HG02610 (cell line): Measurements from ENCODE around the gene DECR2.
"Not testable (repeated sequence)": the region's sequence is repeated elsewhere in the genome, so short reads cannot be mapped to it uniquely, and the experiment has no call there.

ENCODE experiments used
- ATAC-seq: cut with Tn5 transposase; IDR thresholded peaks from one replicate; pipeline ENCODE4 v1.9.1; 2021; ENCODE audit warnings: mild to moderate bottlenecking, moderate library complexity; ENCODE audit not compliant: unreplicated experiment

The DECR2 gene

DNA sequence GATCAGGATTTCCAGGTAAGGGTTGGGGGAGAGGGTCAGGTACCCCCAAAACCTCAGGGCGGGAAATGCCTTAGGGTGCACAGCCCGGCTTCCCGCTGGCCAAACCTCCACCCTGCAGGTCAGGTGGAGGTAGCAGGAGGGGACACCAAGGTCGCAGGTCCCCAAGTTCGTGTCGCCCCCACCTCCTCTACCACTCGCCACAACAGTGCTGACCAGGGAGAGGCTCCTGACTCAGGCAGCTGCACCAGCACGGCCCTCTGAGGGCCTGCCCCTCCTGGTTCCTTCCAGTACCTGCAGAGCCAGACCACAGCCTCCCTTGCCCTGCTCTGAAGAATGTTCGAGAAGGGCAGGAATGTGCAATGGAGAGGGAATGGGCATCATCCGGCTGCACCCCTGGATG, 35.2 kb upstream of the DECR2 start:
- no peak for ATAC-seq

DNA sequence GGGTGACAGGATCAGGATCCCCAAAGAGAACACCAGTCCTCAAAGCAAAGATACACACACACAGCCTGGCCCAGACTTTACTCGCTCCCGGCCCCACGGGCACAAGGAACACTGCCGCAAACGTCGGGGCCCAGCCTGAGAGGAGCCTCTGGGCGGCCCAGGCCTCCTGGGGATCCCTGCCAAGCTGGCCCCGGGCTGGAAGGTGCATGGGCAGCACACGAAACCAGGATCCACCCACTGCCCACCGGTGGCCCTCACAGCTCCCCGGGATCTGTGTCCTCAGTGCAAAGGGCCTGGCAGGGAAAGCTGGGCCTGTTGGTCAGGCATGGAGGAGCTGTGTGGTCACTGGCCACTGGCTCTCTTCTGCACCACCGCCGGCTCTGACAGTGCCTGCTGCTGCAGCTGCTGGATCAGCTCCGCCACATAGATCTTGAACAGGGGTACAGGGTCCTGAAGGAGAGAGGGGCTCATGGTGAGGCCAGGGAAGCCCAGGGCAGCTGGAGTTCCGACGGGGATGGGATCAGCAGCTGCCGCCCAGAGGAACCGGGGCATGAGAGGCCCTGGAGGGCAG, 34.3 kb upstream of the DECR2 start:
- ATAC-seq, result no peak

DNA sequence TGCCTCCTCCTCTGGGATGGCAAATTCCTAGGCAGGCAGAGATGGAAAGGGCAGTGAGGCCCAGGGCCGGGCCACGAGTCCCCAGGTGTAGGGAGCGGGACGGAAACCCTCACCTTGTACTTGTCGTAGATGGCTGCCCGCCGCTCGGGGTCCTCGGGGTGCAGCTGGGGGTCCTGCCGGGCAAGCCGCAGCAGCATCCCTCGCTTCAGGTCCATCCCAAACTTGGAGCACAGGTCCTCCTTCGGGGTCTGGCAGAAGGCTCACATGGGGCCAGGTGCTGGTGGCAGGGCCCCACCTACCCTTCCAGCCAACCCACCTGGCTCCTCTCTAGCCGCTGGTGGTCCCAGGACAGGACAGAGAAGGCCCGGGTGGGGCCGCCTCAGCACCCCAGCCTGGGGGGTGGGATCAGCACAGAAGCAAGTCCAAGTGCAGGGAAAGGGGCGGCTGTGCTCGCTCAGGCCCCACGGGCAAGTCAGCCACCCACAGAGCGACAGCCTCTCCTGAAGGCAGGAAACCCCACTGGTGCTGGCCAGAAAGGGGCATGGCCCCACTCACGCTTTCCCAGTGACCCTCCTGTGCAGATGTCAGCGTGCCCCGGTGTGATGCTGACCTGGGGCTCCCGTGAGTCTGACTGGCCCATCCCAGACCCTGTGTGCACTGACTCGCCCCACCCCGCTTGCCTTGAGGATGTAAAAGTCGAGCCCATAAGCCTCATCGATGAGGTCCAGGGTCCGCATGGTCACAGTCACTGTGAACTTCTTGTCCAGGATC, 33.1 kb upstream of the DECR2 start:
- no peak for ATAC-seq

DNA sequence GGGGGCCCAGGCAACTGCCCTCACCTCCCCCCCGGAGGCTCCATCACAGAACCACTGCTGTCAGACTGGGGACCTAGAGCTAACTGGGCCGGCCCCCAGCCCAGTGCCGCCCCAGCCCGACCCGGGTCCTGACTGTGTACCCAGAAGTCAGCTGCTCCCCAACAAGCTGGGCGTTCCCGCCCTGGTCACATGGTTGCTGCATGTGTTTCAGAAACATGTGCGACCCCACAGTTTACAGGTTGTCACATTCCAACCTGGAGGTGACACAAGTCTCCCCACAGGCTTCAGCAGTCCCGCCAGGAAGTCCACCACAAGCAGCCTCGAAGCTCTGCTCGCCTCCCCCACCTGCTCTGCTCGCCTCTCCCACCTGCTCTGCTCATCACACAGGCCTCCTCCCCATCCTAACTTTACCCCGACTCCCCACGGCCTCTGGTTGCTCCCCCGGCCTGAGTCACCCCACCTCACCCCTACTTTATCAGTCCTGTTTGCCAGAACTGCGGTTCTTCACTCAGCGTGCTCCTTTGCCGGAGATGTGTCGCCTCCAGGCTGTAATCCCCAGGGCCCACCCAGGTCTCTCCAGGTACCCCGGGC, 32.3 kb upstream of the DECR2 start:
- ATAC-seq, result no peak

DNA sequence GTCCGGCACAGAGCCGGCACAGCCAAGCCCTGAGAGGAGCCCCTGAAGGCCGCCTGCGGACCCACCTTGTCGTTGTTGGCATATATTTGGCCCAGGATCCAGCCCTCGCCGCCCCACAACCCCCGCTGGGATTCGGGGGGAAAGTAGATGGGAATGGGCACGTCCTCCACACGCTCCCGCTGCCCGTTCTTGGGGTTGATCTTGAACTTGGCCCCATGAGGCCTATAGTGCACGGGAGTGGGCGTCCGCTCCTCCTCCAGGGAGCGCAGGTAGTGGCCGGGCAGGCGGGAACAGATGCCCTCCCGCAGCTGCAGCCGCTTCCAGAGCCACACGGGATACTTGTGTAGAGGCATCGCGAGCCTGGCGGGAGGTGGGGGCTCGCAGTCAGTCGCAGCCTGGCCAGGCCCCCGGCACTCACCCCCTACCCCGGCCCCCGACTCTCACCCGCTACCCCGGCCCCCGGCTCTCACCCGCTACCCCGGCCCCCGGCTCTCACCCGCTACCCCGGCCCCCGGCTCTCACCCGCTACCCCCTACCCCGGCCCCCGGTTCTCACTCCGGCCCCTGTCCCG, 31.7 kb upstream of the DECR2 start:
- no peak for ATAC-seq

DNA sequence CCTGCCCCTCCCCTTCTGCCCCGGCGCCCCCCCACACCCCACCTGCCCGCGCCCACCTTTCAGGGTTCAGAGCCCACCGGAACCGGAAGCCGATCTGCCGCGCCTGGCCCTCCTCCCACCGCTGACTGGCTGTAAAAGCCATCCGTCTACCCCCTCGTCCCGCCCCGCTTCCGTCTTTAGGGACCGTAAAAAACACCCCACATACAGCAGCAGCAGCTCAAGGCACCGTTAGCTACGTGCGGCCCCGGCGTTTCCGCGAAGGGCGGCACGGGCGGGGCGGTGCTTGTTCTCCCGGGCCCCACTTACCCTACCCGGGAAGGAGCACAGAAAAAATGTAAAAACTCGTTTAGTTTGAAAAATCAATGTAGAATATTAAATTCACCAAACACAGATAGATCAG, 31.2 kb upstream of the DECR2 start, which contains the start of gene MRPL28:
Gene MRPL28, minus strand, starts transcription at position 96 of the 400 bp plus-strand sequence. CDS start 320 bp downstream, outside the sequence.
- peak; percentile 78 for ATAC-seq

DNA sequence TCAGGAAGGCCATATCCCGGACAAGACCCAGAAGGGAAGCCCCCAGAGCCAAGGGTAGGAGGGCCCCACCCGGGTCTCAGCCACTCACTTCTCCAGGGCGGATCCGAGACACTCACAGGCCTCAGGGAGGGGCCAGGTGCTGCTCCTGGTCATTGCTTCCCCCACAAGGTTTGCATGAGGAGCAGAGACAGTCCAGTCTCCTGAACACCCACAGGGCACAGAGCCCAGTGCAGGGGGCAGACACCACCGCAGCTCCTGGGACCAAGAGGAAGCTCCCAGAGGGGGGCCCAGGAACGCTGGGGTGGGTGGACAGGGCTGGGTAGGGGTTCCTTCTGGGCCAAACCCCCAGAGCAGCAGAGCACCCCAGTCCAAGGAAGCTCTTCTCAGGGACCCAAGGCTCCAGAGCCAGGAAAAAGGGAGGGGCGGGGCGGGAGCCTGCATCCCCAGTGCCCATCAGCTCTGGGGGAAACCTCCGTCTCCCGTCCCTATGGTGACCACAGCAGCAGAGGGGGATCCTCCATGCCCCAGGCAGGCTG, 30.6 kb upstream of the DECR2 start:
- no peak for ATAC-seq

DNA sequence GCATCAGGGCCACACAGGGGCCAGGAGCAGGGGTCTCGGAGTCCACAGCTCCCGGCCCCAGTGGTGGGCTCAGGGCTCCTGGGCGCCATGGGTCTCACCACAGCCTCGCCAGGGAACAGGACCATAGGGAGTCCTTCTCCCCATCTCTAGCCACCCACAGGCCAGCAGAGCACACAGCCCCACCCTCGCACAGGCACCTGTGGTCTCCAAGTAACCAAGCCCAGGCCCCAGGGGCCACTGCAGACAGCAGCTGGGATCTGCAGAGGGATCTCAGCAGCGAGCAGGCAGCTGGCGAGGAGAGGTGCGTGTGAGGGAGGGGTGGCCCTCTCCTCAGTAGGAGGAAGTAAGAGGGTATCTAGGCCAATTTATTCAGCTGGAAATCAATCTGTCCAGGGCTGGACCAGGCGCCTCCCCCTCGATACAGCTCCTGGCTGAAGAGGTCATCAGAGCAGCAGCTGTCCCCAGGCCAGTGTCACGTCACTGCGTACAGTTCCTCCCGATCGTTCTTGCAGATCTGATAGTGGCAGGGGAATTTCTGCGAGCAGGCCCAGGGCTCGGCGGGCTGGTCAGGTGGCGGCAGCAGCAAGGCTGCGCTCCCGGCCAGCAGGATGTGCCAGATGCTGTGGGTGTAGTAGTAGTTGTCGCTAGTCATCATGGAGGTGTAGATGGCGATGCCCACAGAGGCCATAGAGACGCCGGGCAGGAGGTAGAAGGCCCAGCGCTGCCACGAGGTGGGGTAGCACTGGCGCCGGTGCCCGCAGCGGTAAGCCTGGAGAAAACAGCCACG, 30.0 kb upstream of the DECR2 start:
- ATAC-seq, result no peak

DNA sequence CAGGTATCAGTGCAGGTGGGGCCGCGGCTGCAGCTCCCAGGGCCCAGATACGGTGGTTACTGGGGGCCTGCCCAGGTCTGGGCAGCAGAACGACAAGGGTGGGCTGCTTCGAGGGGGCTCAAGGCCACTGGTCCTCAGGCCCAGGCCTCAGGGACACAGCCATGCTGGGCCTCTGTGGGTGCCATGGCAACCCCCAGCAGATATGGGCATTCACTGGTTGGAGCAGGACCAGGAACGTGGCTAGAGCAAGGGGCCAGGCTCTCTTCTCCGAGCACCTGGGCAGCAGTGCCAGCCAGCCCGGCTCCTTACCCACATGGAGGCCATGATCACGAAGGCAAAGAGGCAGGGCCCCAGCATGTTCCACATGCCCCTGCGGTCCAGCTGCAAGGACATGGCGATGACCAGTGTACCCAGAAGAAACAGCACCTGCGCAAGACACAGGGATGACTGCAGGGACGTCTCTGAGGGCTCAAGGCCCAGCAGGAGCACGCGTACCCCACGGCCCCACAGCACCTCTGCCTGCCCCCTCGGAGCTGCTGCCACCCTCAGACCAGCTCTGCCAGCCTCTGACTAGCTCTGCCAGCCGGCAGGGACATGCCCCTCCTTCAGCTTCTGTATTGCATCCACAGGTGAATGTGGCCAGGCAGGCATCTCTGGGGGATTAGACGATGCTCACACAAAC, 29.2 kb upstream of the DECR2 start:
- no peak for ATAC-seq

DNA sequence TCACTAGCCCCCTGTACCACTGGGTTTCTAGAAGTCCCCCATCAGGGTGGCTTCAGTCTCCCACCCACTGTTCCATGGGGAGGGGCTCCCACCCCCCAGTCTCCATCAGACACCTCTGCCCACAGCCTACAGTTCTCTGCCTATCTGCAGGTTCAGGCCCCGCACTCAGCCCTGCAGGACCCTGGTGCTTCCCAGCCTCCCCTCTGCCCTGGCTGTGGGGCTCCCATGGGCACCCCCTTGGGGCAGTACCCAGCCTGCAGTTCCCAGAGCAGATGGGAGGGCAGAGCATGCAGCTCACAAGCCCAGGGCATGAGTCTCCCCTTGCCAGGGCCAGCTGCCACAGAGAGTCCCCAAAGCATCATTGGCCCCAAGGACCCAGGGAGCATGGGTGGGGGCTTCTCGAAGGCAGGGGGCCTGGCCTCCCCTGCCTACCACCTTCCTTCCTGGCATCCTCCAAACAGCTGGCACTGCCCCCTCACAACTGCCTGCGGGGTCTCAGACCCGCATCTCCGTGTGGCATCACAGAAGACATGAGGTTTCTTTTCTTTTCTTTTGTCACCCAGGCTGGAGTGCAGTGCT, 28.6 kb upstream of the DECR2 start:
- no peak for ATAC-seq

DNA sequence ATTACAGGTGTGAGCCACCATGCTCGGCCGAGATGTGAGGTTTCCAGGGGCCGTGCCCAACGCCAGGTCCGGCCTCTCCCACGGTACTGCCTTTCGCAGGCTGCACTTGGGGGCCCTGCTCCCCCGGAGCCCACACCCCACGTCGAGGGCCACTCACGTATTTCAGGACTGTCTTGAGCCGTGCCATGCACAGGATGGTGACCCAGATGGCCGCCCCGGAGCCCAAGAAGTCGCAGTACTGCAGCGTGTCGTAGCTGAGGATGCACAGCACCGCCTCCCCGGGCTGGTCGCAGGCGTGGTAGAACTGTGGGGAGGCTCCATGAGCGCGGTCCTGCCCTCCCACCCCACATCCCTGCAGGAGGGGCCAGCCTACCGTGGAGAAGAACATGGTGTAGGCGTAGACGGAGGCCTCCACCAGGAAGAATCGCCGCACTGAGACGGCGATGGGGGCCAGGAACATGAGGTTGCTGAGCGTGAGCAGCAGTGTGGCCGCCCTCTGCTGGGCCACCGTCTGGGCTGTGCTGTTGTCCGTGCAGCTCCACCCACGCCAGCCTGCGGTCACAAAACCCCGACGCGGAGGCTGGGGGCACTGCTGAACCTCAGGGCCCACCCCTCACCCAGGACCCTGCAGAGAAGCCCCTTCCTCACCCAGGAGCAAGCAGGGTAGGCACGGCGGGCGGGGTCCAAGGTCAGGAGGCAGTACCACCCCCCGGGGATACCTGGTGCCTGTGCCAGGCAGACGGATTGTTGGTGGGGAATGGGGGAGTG, 27.7 kb upstream of the DECR2 start:
- no peak for ATAC-seq

DNA sequence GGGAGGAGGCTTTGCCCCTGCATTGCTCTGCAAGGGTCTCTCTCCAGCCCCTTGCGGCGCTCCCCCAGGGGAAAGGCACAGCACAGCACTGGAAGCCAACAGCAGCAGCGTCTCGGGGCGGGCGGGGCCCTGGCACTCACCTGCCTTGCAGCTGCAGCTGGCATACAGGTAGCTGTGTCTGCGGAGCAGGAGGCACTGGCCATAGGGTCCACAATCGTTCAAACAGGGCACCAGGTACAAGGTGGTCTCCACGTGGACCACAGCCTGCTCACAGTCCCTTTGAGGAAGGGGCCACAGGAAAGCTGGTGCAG, 27.1 kb upstream of the DECR2 start:
- ATAC-seq, result no peak

DNA sequence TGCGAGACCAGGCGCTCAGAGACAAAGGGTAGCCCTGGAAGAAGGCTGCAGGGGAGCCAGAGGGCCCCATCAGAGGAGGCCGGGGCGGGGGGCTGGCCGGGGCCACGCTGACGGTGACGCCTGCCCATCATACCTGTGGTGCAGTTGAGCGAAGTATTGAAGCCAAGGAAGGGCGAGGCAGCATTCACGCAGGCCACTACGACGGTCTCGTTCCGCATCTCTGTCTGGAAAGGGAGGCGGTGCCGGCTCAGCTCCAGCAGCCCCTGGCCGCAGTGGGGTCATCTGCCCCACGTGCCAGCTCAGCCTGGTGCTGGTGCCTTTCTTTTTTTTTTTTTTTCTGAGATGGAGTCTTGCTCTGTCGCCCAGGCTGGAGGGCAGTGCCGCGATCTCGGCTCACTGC, 26.5 kb upstream of the DECR2 start:
- ATAC-seq, result no peak

DNA sequence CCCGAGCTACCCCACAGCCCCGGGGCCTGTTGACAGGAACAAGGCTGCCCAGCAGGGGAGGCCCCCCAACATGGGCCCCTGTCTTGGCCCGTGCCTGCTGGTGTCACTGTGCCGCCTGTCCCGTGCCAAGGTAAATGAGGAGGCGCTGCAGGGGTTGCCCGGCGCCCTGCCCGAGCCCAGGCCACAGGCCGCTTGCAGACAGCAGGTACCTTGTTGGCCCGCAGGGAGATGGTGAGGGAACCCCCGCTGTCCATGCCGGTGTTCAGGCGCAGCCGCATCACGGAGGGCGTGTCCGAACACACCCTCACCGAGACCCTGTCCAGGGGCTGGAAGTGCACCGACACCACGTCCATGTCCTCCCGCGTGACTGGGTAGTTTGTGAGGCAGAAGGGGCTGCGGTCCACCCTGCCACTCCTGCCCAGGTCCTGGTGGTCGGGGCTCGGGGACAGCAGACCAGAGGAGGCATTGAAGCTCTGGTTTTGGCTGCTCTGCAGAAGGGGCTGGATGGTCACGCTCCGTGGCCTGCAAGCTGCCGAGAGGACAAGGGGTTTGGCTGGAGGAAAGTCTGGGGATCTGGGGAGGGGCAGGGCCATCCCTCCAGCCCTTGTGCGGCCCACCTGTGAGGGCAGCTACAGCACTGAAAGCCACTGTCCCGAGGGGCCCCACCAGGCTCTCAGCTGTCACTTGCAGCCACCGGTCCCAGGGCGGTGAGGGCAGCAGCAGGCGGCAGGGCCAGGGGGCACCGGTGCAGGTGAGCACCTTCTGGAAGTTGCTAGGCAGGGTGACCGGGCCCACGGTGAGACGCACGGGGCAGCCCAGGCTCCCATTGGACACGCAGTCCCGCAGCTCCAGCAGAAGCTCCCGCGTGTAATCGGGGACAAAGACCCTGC, 25.5 kb upstream of the DECR2 start:
- no peak for ATAC-seq

DNA sequence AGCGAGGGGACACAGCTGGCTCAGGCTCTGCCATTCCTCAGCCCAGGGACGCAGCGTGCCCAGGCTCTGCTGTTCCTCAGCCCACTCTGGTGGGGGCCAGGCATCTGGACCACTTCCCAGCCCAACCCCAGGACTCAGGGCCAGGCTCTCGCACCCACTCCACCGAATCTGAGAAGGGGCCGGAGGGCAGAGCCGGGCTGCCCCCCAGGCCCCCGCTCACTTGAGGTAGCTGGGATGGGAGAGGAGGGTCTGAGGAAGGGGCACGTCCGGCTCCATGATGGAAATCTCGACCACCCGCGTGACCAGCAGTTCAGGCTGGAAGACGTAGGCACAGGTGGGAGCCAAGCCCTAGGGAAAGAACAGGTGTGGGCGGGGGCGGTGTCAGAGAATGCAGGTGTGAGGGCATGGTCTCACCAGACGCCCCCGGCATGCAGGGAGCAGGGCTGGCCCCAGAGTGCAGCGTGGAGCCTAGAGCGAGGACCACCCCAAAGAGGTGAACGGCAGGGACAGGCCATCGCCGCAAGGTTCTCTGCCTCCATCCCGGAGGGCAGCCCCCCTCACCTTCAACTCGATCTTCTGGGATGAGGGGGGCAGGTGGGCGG, 24.8 kb upstream of the DECR2 start:
- no peak for ATAC-seq

DNA sequence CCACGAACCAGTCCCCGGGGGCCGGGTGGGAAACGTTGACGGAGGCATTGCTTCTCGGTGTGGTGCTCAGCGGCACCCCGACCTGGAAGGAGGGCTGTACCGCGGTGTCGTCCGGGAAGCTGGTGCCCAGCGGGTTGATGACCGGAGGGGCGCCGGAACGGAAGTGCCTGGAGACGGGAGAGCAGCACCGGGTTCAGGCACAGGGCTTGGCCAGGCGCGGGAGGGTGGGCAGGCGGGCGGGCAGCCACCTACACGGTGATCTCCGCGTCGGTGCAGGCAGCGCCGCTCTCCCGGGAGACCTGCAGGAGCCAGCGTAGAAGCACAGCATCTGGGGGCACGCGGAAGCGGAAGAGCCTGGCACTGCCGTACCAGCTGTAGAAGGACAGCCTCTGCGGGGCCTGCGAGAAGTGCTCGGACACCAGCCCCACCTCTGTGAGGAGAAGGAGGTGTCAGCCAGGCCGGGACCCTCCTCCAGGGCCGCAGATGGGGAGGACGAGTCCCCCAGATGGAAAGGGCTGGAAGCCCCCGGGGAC, 24.2 kb upstream of the DECR2 start:
- no peak for ATAC-seq

DNA sequence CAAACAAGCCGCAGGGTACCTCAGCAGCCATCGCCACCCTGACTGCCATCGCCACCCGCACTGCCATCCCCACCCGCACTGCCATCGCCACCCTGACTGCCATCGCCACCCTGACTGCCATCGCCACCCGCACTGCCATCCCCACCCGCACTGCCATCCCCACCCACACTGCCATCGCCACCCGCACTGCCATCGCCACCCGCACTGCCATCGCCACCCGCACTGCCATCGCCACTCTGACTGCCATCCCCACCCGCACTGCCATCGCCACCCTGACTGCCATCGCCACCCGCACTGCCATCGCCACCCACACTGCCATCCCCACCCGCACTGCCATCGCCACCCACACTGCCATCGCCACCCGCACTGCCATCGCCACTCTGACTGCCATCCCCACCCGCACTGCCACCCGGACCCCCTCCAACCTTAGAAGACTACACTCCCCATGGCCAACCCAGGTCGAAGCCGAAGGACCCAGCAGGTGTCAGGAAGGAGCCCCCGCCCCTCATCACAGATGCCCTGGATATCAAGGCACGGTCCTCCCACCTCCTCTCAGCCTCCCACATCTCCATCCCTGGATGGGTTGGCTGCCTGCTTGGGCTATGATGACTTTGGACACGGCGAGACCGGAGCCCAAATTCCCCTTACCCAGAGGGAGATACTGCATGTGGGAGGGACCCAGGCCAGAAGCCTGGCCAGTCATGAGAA, 23.4 kb upstream of the DECR2 start:
- not testable (repeated sequence) for ATAC-seq
